SK-N-SH treated with all-trans-retinoic acid at 6 μM for 48 hours (cell line): ENCODE measurements around the gene SPRED3.
"Not testable (repeated sequence)": the region's sequence is repeated elsewhere in the genome, so short reads cannot be mapped to it uniquely, and the experiment has no call there.

Experiments used
- CSDC2 ChIP-seq: fragments of 250-450 bp; sonication (Bioruptor Pico); IDR thresholded peaks from 2 replicates; pipeline ENCODE4 v1.5.0; 2020; ENCODE audit warnings: mild to moderate bottlenecking, moderate library complexity
- GLIS3 ChIP-seq: fragments of 250-450 bp; sonication (Bioruptor Pico); IDR thresholded peaks from 2 replicates; pipeline ENCODE4 v1.5.0; 2020; ENCODE audit warnings: mild to moderate bottlenecking, moderate library complexity
- OSR1 ChIP-seq: fragments of 250-450 bp; sonication (Bioruptor Pico); IDR thresholded peaks from 2 replicates; pipeline ENCODE4 v1.8.0; 2022; ENCODE audit warnings: moderate library complexity, mild to moderate bottlenecking, inconsistent platforms
- PPARA ChIP-seq: fragments of 250-450 bp; sonication (Bioruptor Pico); IDR thresholded peaks from 2 replicates; pipeline ENCODE4 v1.5.0; 2020; ENCODE audit warnings: mild to moderate bottlenecking, borderline replicate concordance
- SNAI2 ChIP-seq: fragments of 250-450 bp; sonication (Bioruptor Pico); IDR thresholded peaks from 2 replicates; pipeline ENCODE4 v1.5.0; 2020; ENCODE audit warnings: mild to moderate bottlenecking, moderate library complexity
- TOX ChIP-seq: fragments of 250-450 bp; sonication (Bioruptor Pico); IDR thresholded peaks from 2 replicates; pipeline ENCODE4 v1.8.0; 2021; ENCODE audit warnings: mild to moderate bottlenecking, moderate library complexity, borderline replicate concordance
- ZFP3 ChIP-seq: fragments of 250-450 bp; sonication (Bioruptor Pico); IDR thresholded peaks from 2 replicates; pipeline ENCODE4 v1.5.0; 2020; ENCODE audit warnings: mild to moderate bottlenecking, moderate library complexity
- ZNF8 ChIP-seq: fragments of 450-650 bp; formaldehyde crosslinking; IDR thresholded peaks from 2 replicates; pipeline ENCODE4 v1.5.0; 2020; ENCODE audit warnings: mild to moderate bottlenecking, moderate library complexity
- TF ChIP-seq, protein P1 (sequence below): fragments of 250-450 bp; sonication (Bioruptor Pico); IDR thresholded peaks from 2 replicates; pipeline ENCODE4 v1.8.0; 2020; ENCODE audit warnings: mild to moderate bottlenecking, moderate library complexity, borderline replicate concordance
- TF ChIP-seq, protein P2 (sequence below): fragments of 250-450 bp; sonication (Bioruptor Pico); IDR thresholded peaks from 2 replicates; pipeline ENCODE4 v1.5.1; 2020; ENCODE audit warnings: low read depth, mild to moderate bottlenecking, moderate library complexity

- TF ChIP-seq PPARA (CRISPR knock-in tag); SNAI2; OSR1; GLIS3 (CRISPR knock-in tag); CSDC2 (CRISPR knock-in tag); ZFP3 (CRISPR knock-in tag); TOX (CRISPR knock-in tag); ZNF8 (CRISPR knock-in tag): not testable (repeated sequence)
- TF ChIP-seq, protein P1, sequence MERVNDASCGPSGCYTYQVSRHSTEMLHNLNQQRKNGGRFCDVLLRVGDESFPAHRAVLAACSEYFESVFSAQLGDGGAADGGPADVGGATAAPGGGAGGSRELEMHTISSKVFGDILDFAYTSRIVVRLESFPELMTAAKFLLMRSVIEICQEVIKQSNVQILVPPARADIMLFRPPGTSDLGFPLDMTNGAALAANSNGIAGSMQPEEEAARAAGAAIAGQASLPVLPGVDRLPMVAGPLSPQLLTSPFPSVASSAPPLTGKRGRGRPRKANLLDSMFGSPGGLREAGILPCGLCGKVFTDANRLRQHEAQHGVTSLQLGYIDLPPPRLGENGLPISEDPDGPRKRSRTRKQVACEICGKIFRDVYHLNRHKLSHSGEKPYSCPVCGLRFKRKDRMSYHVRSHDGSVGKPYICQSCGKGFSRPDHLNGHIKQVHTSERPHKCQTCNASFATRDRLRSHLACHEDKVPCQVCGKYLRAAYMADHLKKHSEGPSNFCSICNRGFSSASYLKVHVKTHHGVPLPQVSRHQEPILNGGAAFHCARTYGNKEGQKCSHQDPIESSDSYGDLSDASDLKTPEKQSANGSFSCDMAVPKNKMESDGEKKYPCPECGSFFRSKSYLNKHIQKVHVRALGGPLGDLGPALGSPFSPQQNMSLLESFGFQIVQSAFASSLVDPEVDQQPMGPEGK (CRISPR knock-in tag), result not testable (repeated sequence)
- TF ChIP-seq, protein P2, sequence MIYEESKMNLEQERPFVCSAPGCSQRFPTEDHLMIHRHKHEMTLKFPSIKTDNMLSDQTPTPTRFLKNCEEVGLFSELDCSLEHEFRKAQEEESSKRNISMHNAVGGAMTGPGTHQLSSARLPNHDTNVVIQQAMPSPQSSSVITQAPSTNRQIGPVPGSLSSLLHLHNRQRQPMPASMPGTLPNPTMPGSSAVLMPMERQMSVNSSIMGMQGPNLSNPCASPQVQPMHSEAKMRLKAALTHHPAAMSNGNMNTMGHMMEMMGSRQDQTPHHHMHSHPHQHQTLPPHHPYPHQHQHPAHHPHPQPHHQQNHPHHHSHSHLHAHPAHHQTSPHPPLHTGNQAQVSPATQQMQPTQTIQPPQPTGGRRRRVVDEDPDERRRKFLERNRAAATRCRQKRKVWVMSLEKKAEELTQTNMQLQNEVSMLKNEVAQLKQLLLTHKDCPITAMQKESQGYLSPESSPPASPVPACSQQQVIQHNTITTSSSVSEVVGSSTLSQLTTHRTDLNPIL (CRISPR knock-in tag), result not testable (repeated sequence)
These were observed 25.4 kb upstream of the SPRED3 start for GRCh38 chr19:38362946-38363688.
